PFSK-1 (cell line): ENCODE measurements around the gene IFI16.

Experiments
- FOXP2 ChIP-seq: optimal IDR thresholded peaks from 2 replicates; pipeline ENCODE3; 2011; ENCODE audit warnings: borderline replicate concordance, control low read depth, inconsistent platforms; ENCODE audit not compliant: insufficient read depth; ENCODE audit errors: extremely low read length, extremely low read depth
- POLR2AphosphoS5 ChIP-seq: IDR thresholded peaks from 2 replicates; pipeline ENCODE4 v1.6.1; 2012; ENCODE audit warnings: low read depth, mild to moderate bottlenecking, control low read depth, low read length, moderate library complexity
- REST ChIP-seq, 2 experiments: IDR thresholded peaks; 2 replicates each; pipeline versions ENCODE4 v1.6.1 to v1.8.0; 2011 to 2012; ENCODE audit warnings: low read depth in 2 of 2, low read length in 2 of 2, control low read depth in 1 of 2, inconsistent platforms in 1 of 2, mild to moderate bottlenecking in 1 of 2, moderate library complexity in 1 of 2; ENCODE audit not compliant: insufficient read depth in 1 of 2
- SIN3A ChIP-seq: IDR thresholded peaks from 2 replicates; pipeline ENCODE4 v1.6.1; 2012; ENCODE audit warnings: mild to moderate bottlenecking, low read length, moderate library complexity, borderline replicate concordance; ENCODE audit not compliant: insufficient read depth
- TAF1 ChIP-seq: IDR thresholded peaks from 2 replicates; pipeline ENCODE4 v1.6.1; 2012; ENCODE audit warnings: low read length, control low read depth, borderline replicate concordance; ENCODE audit not compliant: insufficient read depth

The IFI16 gene

GRCh38 chr1:159015440-159015909 lies 5.8 kb downstream of the IFI16 start:
- TF ChIP-seq REST (IDR thresholded peaks at IDR 0.05; ENCODE audit: insufficient read depth in 1 of 2, low read depth in 2 of 2, low read length in 2 of 2) (peak in 1 of 2 experiments; percentile 14; a peak in 1 of 4 replicates), POLR2AphosphoS5 (peak; percentile 67), FOXP2 (no peak), TAF1 (peak; percentile 70; the same call in 1 of the 2 replicates), SIN3A (peak; percentile 25; the same call in 1 of the 2 replicates)

GRCh38 chr1:159023723-159024122 lies 14.0 kb downstream of the IFI16 start:
- TF ChIP-seq FOXP2 (no peak), TAF1 (no peak), REST (IDR thresholded peaks at IDR 0.05; ENCODE audit: insufficient read depth in 1 of 2, low read depth in 2 of 2, low read length in 2 of 2) (no peak), SIN3A (no peak), POLR2AphosphoS5 (no peak)

GRCh38 chr1:159025043-159025442 lies 15.3 kb downstream of the IFI16 start:
- no peak for TF ChIP-seq FOXP2
- TF ChIP-seq TAF1: no peak
- no peak for TF ChIP-seq SIN3A
- TF ChIP-seq POLR2AphosphoS5: no peak
- no peak for TF ChIP-seq REST (IDR thresholded peaks at IDR 0.05; ENCODE audit: insufficient read depth in 1 of 2, low read depth in 2 of 2, low read length in 2 of 2)

- no peak for TF ChIP-seq REST (IDR thresholded peaks at IDR 0.05; ENCODE audit: insufficient read depth in 1 of 2, low read depth in 2 of 2, low read length in 2 of 2)
- no peak for TF ChIP-seq TAF1
- no peak for TF ChIP-seq FOXP2
- TF ChIP-seq SIN3A: no peak
- no peak for TF ChIP-seq POLR2AphosphoS5
These were observed 20.6 kb downstream of the IFI16 start for GRCh38 chr1:159030311-159030710.
